ENCODE results near the gene TTC21B.

The TTC21B gene

GRCh38 chr2:165969227-165969626 lies 15.7 kb upstream of the TTC21B start:
- DNase-seq (ENCODE audit: low spot score) = no peak
- TF ChIP-seq CTCF (IDR thresholded peaks at IDR 0.05; ENCODE audit: extremely low read depth, insufficient read depth, missing control alignments) = no peak
- in situ Hi-C loops (cut with MboI; ENCODE audit: low pct_unique_long_range_greater_than_20kb, low sequenced_read_pairs, unreplicated experiment) = no loop called here

DNA sequence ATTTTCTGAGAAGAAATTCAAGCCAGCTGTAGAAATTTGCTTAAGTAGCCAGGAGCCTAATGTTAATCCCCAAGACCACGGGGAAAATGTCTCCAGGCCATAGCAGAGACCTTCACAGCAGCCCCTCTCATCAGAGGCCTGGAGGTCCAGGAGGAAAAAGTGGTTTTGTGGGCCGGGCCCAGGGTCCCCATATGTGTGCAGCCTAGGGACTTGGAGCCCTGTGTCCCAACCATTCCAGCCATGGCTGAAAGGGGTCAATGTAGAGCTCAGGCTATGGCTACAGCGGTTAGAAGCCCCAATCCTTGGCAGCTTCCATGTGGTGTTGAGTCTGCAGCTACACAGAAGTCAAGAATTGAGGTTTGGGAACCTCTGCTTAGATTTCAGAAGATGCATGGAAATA lies 14.2 kb upstream of the TTC21B start:
- DNase-seq (ENCODE audit: low spot score) = no peak
- TF ChIP-seq CTCF (IDR thresholded peaks at IDR 0.05; ENCODE audit: extremely low read depth, insufficient read depth, missing control alignments) = no peak
- in situ Hi-C loops (cut with MboI; ENCODE audit: low pct_unique_long_range_greater_than_20kb, low sequenced_read_pairs, unreplicated experiment) = no loop called here

GRCh38 chr2:165961818-165962217 lies 8.2 kb upstream of the TTC21B start:
- no peak for TF ChIP-seq CTCF (IDR thresholded peaks at IDR 0.05; ENCODE audit: extremely low read depth, insufficient read depth, missing control alignments)
- in situ Hi-C loops (cut with MboI; ENCODE audit: low pct_unique_long_range_greater_than_20kb, low sequenced_read_pairs, unreplicated experiment) = no loop called here
- DNase-seq (ENCODE audit: low spot score) = no peak

DNA sequence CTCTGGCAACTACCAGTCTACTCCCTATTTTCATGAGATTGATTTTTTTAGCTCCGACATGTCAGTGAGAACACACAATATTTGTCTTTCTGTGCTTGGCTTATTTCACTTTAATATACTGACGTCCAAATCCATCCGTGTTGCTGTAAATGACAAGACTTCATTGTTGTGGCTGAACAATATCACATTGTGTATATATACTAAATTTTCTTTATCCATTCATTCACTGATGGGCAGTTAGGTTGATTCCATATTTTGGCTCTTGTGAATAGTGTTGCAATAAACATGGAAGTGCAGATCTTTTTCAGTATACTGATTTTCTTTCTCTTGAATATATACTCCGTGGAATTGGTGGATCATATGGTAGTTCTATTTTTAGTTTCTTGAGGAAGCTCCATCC lies 5.8 kb upstream of the TTC21B start:
- in situ Hi-C loops (cut with MboI; ENCODE audit: low pct_unique_long_range_greater_than_20kb, low sequenced_read_pairs, unreplicated experiment) = no loop called here
- no peak for TF ChIP-seq CTCF (IDR thresholded peaks at IDR 0.05; ENCODE audit: extremely low read depth, insufficient read depth, missing control alignments)
- DNase-seq (ENCODE audit: low spot score) = no peak

DNA sequence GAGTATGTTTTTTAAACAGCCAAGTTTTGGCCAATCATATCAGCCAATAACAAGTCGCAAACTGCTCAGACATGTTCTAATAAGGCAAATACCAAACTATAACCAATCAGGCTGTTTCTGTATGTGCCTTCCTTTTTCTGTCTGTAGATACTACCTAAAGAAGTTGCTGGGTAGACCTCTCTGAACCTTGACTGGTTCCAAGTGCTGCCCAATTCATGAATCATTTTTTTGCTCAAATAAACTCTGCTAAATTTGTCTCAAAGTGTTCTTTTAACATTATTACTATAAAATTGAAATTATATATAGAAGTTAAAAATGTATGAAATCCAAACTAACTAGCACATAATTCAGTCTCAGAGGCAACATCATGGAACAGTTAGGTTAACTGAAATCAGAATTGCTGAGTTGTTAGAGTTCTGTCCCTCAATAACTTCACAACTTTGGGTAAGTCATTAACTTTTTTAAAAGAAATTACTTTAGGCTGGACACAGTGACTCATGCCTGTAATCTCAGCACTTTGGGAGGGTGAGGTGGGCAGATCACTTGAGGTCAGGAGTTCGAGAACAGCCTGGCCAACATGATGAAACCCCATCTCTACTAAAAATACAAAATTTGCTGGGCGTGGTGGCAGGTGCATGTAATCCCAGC lies 4.9 kb upstream of the TTC21B start:
- TF ChIP-seq CTCF (IDR thresholded peaks at IDR 0.05; ENCODE audit: extremely low read depth, insufficient read depth, missing control alignments) = no peak
- DNase-seq (ENCODE audit: low spot score) = no peak
- in situ Hi-C loops (cut with MboI; ENCODE audit: low pct_unique_long_range_greater_than_20kb, low sequenced_read_pairs, unreplicated experiment) = no loop called here

DNA sequence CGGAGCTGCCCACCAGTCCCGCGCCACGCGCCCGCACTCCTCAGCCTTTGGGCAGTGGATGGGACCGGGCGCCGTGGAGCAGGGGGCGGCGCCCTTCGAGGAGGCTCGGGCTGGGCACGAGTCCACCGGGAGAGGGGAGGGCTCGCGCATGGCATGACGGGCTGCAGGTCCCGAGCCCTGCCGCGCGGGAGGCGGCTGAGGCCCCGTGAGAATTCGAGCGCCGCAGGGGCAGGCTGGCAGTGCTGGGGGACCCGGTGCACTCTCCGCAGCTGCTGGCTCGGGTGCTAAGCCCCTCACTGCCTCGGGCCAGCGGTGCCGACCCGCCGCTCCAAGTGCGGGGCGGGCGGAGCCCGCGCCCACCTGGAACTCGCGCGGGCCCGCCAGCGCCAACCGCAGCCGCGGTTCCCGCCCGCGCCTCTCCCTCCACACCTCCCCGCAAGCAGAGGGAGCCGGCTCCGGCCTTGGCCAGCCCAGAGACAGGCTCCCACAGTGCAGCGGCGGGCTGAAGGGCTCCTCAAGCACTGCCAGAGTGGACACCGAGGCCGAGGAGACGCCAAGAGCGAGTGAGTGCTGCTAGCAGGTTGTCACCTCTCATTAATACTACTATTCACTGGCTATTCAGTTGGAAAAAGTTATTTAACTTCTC lies 3.6 kb upstream of the TTC21B start:
- in situ Hi-C loops (cut with MboI; ENCODE audit: low pct_unique_long_range_greater_than_20kb, low sequenced_read_pairs, unreplicated experiment) = no loop called here
- no peak for TF ChIP-seq CTCF (IDR thresholded peaks at IDR 0.05; ENCODE audit: extremely low read depth, insufficient read depth, missing control alignments)
- no peak for DNase-seq (ENCODE audit: low spot score)
